ENCODE measurements around the gene ERVFRD-1. TPM values are rescaled to one million over a fixed set of nuclear protein-coding genes. Genes with fewer than 3 reads are reported as not detected.
"Not testable (repeated sequence)": the region's sequence is repeated elsewhere in the genome, so short reads cannot be mapped to it uniquely, and the experiment has no call there.

ERVFRD-1 gene
- total and polyA plus RNA-seq, 4 donors = 0.06 to 0.26 (median 0.13) TPM

GRCh38 chr6:11121851-11122250, 10.3 kb upstream of the ERVFRD-1 start:
- TF ChIP-seq, protein P1, sequence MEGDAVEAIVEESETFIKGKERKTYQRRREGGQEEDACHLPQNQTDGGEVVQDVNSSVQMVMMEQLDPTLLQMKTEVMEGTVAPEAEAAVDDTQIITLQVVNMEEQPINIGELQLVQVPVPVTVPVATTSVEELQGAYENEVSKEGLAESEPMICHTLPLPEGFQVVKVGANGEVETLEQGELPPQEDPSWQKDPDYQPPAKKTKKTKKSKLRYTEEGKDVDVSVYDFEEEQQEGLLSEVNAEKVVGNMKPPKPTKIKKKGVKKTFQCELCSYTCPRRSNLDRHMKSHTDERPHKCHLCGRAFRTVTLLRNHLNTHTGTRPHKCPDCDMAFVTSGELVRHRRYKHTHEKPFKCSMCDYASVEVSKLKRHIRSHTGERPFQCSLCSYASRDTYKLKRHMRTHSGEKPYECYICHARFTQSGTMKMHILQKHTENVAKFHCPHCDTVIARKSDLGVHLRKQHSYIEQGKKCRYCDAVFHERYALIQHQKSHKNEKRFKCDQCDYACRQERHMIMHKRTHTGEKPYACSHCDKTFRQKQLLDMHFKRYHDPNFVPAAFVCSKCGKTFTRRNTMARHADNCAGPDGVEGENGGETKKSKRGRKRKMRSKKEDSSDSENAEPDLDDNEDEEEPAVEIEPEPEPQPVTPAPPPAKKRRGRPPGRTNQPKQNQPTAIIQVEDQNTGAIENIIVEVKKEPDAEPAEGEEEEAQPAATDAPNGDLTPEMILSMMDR (IDR thresholded peaks at IDR 0.05; ENCODE audit: control extremely low read depth, extremely low read depth) = no peak
- no peaks in the 10 kb centered on the region for H3K9me3 ChIP-seq (ENCODE audit: control insufficient read depth in 4 of 4, insufficient read depth in 3 of 4, low read length in 3 of 4)
- ATAC-seq (ENCODE audit: insufficient read depth, low FRiP score) (no peak), DNase-seq (peak in 1 of 3 donors; percentile 18)
- H3K4me1 ChIP-seq (ENCODE audit: control insufficient read depth in 5 of 5, insufficient read depth in 5 of 5, low read length in 5 of 5) = peaks cover 0 to 12% (median 0%) of the 10 kb centered on the region in 5 donors
- peaks cover 0 to 3% (median 0%) of the 10 kb centered on the region in 4 donors for H3K36me3 ChIP-seq (ENCODE audit: control insufficient read depth in 4 of 4, insufficient read depth in 4 of 4, low read length in 4 of 4)
- 89 to 90% methylated on average over 2 of the region's 2 CpGs for WGBS, 2 donors
- no peak overlapping the region for H3K4me3 ChIP-seq
- no peak overlapping the region for H3K27ac ChIP-seq (ENCODE audit: low read depth in 1 of 2, low read length in 1 of 2)
- no peak overlapping the region for H3K9ac ChIP-seq (ENCODE audit: insufficient read depth in 1 of 2, low read length in 2 of 2)
- no peaks in the 10 kb centered on the region for H3K27me3 ChIP-seq (ENCODE audit: control insufficient read depth in 3 of 3, insufficient read depth in 3 of 3, low read length in 2 of 3)

GRCh38 chr6:11120271-11121005, 8.9 kb upstream of the ERVFRD-1 start:
- Histone ChIP-seq H3K27ac (ENCODE audit: low read depth in 1 of 2, low read length in 1 of 2) (no peak overlapping the region), H3K27me3 (ENCODE audit: control insufficient read depth in 3 of 3, insufficient read depth in 3 of 3, low read length in 2 of 3) (no peaks in the 10 kb centered on the region), H3K9me3 (ENCODE audit: control insufficient read depth in 4 of 4, insufficient read depth in 3 of 4, low read length in 3 of 4) (no peaks in the 10 kb centered on the region), H3K36me3 (ENCODE audit: control insufficient read depth in 4 of 4, insufficient read depth in 4 of 4, low read length in 4 of 4) (no peaks in the 10 kb centered on the region), H3K4me1 (ENCODE audit: control insufficient read depth in 5 of 5, insufficient read depth in 5 of 5, low read length in 5 of 5) (peaks cover 0 to 12% (median 0%) of the 10 kb centered on the region in 5 donors), H3K9ac (ENCODE audit: insufficient read depth in 1 of 2, low read length in 2 of 2) (no peak overlapping the region), H3K4me3 (no peak overlapping the region)
- WGBS, 2 donors = 73 to 79% methylated on average over 4 of the region's 4 CpGs
- TF ChIP-seq, protein P1 (IDR thresholded peaks at IDR 0.05; ENCODE audit: control extremely low read depth, extremely low read depth) = no peak
- DNase-seq = no peak
- ATAC-seq (ENCODE audit: insufficient read depth, low FRiP score) = no peak

GRCh38 chr6:11115808-11116536, 4.4 kb upstream of the ERVFRD-1 start:
- H3K36me3 ChIP-seq (ENCODE audit: control insufficient read depth in 4 of 4, insufficient read depth in 4 of 4, low read length in 4 of 4); H3K27ac ChIP-seq (ENCODE audit: low read depth in 1 of 2, low read length in 1 of 2); H3K9me3 ChIP-seq (ENCODE audit: control insufficient read depth in 4 of 4, insufficient read depth in 3 of 4, low read length in 3 of 4); ATAC-seq (ENCODE audit: insufficient read depth, low FRiP score); H3K9ac ChIP-seq (ENCODE audit: insufficient read depth in 1 of 2, low read length in 2 of 2); H3K4me3 ChIP-seq; H3K27me3 ChIP-seq (ENCODE audit: control insufficient read depth in 3 of 3, insufficient read depth in 3 of 3, low read length in 2 of 3); DNase-seq: not testable (repeated sequence)
- peaks cover 0 to 11% (median 6%) of the 10 kb centered on the region in 5 donors for H3K4me1 ChIP-seq (ENCODE audit: control insufficient read depth in 5 of 5, insufficient read depth in 5 of 5, low read length in 5 of 5)
- 63 to 81% methylated on average over 11 of the region's 11 CpGs for WGBS, 2 donors

- no peaks in the 10 kb centered on the region for H3K9me3 ChIP-seq (ENCODE audit: control insufficient read depth in 4 of 4, insufficient read depth in 3 of 4, low read length in 3 of 4)
- H3K36me3 ChIP-seq (ENCODE audit: control insufficient read depth in 4 of 4, insufficient read depth in 4 of 4, low read length in 4 of 4) = no peaks in the 10 kb centered on the region
- no peaks in the 10 kb centered on the region for H3K27me3 ChIP-seq (ENCODE audit: control insufficient read depth in 3 of 3, insufficient read depth in 3 of 3, low read length in 2 of 3)
- WGBS, 2 donors = 96 to 100% methylated on average over 4 of the region's 4 CpGs
- H3K9ac ChIP-seq (ENCODE audit: insufficient read depth in 1 of 2, low read length in 2 of 2) = no peak overlapping the region
- DNase-seq (no peak), ATAC-seq (ENCODE audit: insufficient read depth, low FRiP score) (no peak)
- TF ChIP-seq, protein P1 (IDR thresholded peaks at IDR 0.05; ENCODE audit: control extremely low read depth, extremely low read depth) = no peak
- peaks cover 0 to 14% (median 4%) of the 10 kb centered on the region in 5 donors for H3K4me1 ChIP-seq (ENCODE audit: control insufficient read depth in 5 of 5, insufficient read depth in 5 of 5, low read length in 5 of 5)
- H3K27ac ChIP-seq (ENCODE audit: low read depth in 1 of 2, low read length in 1 of 2) = no peak overlapping the region
- no peak overlapping the region for H3K4me3 ChIP-seq
Observed at GRCh38 chr6:11113038-11113437, 1.5 kb upstream of the ERVFRD-1 start.
